GM21786 (cell line): ENCODE results near the gene MGAT3.

ENCODE experiments used
- ATAC-seq: cut with Tn5 transposase; IDR thresholded peaks from one replicate; pipeline ENCODE4 v1.9.1; 2021; ENCODE audit not compliant: unreplicated experiment

MGAT3 gene

DNA sequence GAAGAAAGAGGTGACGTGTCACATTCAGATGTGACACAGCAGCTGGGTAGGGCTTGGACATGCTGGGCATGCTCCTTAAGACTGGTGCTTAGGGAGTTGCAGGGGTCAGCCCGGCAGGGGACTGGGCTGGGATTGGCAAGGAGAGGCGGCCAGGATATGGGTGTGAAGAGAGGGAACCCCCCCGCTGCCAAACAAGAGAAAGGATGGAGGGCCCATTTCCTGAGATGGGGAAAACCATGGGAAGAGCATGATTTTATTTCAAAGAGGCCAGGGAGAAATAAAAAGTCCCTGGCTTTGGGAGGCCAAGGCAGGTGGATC is 68.8 kb downstream of the MGAT3 start:
- ATAC-seq: no peak

DNA sequence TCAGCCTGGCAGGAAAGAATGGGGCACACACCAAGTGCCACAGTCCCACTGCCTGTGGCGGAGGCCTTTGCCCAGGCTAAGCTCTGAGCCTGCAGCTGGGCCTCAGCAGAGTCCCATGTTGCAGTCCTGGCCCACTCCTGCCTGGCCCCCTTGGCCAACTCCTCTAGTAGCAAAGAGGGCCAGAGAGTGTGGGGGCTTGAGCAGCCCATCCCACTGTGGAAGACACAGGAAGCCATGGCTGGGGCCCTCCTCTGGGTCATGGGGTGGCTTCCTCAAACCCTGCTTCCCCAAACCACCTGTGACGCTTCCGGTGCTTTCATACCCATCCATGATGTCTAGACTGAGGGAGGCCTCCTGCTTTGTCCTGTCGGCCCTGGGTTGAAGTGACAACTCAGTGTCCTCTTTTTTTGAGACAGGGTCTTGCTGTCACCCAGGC is 69.9 kb downstream of the MGAT3 start:
- ATAC-seq: no peak

DNA sequence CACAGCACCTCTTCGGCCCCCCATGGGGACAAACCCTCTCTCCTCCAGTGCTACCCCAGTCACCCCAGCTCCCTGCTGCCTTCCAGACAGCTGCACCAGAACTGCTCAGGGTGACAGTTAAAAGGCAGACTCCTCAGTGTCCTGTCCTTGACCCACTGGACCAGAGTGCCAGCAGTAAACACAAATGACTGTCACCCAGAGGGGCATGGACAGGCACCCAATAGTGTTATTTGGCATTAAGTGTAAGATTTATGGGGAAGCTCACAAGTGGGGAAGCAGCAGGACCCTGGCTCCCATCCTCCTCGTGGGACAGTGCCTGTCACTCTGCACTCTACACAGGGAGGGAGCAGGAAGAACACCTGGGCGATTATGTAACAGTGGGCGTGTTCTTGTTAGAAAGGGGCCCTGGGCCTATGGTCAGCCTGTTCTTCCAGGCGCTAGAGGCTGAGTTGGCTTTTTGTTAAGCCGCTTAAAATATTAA is 70.7 kb downstream of the MGAT3 start:
- ATAC-seq: no peak

DNA sequence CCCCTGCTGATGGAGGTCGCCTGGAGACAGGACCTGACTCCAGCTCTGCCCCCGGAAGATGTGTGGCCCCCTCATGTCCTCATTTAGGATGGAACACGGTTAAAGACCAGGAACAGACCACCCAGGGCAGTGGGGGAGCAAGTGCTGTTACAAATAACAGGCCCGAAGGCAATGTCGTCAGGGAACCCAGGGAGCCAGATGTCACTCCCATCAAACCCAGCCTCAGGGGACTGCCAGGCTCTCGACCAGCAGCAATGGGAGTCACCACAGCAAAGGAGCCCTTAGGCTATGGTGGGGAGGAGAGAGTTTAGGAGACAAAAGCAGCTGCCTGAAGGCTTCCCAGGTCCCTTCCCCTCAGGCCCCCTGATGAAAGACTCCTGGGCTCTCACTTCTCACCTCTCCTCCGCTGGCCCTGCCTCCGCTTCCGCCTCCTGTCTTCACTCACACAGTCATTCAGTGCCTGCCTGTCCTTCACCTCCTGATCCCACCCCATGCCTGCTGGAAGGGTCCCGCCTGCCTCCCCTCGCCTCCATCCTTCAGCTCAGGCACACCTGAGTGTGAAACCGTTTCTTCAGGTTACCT is 71.4 kb downstream of the MGAT3 start:
- ATAC-seq: no peak

DNA sequence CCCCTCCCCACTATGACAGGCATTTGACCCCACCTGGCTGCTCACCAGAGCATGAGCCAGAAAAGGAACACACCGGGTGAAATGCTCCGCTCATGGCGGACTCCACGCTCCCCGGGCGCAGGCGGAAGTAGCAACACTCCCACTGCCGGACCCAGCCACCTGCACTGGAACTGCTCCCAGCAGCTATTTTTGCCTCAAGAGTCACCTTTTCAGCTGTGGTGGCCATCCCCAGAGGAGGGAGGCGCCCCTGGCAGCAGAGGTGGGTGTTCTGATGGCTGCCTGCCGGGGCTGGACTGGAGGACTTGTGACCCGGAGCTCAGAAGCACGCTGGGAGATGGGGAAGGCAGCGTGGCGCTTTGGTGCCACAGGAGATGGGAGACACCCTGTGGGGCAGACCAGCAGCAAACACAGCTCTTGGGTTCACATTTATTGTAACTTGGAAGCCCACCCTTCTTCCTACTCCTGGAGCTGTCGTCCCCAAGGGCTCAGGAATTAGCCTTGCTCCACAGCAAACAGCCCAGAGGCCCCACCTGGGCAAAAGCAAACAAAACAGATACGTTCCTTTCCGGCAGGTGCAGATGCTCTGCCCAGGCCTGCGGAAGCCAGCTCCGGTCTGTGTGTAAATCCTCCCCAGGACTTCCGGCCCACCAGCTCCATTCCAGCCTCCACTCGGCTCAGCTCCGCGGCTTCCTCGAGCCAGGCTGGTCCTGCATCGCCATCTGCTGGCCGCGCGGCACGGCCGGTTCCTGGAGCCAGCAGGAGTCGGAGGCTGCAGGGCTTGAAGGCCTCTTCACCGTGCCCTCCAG is 72.1 kb downstream of the MGAT3 start:
- no peak for ATAC-seq

DNA sequence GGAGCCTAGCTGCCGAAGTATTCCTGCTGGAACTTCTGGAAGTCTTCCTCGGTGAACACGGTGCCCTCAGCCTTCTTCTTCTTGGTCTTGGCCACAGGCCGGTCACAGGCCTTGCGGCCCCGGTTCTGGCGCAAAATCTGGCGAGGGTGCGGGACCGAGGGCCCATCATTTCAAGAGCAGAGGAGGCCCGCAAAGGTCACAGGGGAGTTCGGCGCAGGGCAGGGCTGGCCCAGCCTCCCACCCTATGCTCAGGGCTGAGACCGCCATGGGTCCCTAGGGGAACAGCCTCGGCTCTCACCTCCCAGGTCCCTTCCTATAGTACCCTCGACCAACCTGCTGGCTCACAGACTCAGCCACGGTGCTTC is 72.7 kb downstream of the MGAT3 start:
- ATAC-seq: no peak

DNA sequence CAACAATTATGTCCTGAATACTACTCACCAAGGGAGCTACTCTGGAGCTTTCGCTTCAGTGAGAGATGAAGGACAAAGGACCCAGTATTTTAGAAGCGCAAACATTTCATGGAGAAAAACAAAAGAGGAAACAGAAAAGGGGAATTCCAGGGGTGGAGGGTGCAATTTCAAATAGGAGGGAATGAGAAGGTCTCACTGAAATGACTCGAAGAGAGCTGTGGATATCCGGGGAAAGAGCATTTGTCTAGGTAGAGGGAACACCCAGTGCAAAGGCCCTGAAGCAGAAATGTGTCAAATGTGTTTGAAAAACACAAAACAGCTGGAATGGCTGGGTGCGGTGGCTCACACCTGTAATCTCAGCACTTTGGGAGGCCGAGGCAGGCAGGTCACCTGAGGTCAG is 73.3 kb downstream of the MGAT3 start:
- no peak for ATAC-seq

DNA sequence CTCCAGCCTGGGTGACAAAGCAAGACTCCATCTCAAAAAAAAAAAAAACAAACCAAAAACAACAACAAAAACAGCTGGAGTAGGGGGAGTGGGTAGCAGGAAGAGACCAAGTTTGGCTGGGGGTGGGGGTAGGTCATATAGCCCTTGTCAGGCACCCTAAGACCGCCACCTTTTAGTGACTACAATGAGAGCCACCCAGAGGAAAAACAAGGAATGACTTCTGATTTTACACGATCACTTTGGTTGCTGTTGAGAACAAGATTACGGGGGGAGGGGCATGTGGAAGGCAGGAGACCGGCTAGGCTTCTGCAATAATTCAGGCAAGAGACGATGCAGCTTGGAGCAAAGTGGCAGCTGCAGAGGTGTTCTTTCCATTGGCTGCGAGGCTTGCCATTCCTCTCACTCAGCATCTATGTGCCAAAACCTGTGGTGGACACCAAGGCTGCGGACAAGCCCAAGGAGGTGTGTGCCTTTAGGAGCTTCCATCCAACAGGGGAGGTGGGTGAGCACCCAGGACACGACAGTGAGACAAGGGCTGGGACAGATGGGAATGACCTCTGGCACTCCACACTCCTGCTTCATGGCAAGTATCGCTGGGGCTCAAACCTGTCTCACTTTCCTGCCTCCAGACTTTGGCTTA is 74.0 kb downstream of the MGAT3 start:
- no peak for ATAC-seq

DNA sequence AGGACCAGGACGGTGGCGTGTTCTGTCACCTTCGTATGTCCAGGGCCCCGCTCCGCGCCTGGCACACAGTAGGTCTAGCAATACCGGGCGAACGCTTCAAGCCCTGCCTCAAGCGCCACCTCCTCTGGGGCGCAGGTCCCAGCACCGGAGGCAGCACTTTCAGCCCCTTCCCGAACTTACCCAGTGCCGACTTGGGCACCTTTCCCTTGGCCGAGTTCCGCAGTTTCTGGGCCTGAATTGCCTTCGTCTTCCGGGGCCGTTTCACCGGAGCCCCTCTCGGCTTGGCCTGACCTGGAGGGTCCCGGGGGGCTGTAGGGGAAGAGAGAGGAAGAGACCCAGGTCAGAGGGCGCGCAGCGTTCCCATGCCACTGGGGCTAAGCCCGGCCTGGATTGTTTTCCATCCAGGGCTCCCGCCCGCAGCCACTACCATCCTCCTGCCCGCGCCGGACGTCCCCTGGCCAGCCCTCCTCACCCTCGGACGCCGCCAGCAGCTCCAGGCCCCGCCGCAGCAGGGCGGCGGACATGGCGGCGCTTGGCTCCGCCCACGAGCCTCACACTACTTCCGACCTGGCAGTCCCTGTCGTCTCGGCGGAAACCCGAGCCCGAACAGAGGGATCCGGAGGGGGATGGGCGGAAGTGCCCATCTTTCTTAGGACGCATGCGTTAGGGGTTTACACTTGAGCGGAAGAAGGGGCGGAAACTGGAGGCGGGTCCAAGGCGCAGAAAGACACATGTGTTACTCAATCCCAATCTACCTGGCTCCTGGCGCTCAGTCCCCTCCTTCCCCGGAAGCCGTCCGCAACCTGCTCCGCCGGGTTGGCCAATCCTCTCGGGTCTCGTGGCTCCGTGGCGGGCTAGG is 75.6 kb downstream of the MGAT3 start, which contains the start of gene RPS19BP1:
TSS of gene RPS19BP1 (minus strand) at position 534 of the 859 bp plus-strand sequence. CDS start at position 524, 10 bp downstream.
- peak; percentile 81 for ATAC-seq

DNA sequence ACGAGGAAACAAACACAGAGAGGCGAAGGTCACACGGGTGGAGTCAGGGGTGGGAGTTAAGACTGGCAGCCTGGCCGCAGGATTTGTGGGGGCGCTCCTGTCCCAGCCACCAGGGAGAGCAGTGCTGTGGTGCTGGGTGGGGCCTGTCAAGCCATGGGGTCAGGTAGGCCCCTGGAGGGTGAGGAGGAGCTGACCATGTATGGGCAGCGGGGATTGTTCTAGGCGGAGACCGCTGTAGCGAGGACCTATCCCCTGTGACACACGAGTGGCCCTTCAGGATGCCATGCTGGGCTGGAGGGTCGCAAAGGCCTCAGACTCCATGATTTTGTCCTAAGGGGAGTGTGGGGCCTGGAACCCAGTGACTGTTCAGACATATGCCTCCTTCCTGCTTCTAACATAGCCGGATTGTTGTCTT is 77.3 kb downstream of the MGAT3 start:
- no peak for ATAC-seq

DNA sequence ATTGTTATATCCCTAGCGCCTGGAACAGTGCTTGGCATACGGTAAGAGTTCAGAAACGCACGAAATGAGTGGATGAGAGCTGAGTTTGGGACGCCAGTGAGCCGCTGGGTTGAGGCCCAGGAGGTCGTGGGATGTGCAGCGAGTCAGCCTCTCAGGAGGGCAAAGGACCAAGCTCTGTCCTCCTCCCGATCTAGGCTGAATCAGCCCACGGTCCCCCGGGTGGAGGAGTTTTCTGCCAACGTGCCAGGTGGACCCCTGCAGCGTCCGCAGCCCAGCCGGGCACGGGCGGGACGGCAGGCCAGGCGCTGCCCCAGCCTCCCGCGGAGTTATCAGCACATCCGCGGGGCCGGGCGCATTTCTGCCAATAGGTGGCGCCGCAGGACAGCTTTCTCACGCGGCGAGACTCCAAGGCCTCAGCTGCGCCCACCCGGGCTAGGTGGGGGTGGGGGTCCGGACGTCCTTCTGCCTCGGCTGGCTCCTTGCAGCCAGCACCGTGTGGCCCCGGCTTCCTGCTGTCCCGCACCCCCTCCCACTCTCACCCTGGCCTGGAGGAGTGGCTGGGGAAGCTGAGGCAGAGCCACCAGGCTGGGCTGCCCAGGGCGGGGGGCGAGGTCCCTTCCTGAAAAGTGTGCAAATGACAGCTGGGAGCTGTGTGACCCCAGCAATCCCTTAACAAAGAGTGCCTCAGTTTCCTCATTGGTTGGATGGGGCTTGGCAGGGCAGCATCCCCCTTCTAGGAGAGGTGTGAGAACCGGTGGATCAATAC is 78.0 kb downstream of the MGAT3 start:
- ATAC-seq: no peak

DNA sequence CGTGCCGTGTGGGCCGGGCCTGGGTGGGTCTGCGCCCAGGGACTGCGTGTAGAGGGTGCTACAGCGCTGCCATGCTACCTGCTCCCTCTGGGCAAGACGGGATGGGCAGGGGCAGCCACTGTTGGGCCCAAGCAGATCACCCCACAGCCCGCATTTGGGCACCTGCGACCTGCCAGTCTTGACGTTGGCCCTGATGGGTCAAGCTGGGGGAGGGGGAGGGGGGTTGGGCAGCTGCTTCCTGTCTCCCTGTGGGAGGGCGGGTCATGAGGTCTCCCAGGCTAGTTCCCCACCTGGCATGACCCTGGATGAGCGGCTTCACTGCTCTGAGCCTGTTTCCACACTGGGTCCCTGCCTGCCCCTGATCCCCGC is 78.5 kb downstream of the MGAT3 start:
- no peak for ATAC-seq

DNA sequence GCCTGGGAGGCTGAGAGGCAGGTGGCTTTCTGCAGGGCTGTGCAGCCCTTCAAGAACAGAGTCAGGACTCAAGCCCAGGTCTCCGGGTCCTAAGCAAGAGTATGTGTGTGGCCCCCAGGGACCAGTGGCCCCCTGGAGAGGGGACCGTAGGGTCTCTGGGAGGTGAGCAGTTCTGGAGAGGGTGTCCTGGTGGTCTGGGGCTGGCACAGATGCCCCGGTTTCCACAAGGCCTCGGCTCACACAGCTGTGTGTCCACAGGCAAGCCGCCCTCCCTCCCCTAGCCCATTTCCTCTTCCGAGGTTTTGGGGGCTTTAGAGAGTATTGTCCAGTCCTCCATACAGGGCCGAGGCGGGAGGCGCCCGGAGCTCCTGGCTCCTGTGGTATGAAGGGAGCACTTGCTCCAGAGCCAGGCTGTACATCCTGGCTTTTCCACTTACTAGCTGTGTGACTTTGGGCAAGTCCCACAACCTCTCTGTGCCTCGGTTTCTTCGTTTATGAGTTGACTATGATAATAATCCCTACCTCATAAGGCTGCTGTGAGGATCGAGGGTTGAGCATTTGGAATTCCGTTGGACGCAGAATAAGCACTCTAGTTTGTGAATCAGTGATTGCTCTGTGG is 79.1 kb downstream of the MGAT3 start:
- no peak for ATAC-seq

DNA sequence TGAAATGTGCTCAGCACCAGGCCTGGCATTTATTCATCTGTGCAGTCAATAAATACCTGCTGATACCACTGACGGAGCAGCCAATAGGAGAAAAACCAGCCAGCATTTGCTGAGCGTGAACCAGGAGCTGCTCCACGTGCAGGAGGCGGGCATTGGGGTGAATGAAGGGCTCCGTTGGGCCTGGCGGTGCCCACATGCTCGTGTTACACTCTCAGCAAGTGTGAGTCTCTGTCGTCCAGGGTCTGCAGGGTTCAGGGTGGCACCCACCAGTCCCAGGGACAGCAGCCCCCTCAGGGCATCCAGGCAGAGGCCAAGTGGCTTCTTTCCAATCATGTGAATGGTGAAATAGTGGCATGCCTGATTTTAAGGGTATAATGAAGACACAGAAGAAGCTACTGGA is 79.9 kb downstream of the MGAT3 start:
- no peak for ATAC-seq

DNA sequence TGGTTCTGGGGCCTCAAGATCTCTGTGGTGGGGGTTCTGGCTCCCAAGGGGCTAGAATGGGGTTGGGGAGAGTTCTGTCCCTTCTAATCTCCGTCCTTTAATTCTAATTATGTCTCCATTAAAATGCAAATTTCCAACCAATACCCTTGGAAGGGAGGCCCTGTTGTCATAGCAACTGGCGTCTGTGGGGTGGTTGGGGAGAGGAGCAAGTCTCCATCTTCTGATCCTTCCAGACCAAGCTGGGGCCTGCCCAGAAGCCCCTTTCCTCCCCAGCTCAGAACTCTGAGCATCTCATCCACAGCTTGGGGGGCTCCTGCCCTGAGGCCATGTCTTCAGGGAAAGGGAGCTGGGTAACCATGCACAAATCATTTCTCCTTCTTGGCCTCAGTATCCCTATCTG is 81.2 kb downstream of the MGAT3 start:
- no peak for ATAC-seq
